HCT116 (cell line): ENCODE data around the gene NEB. TPM values are rescaled to one million over a fixed set of nuclear protein-coding genes. Genes with fewer than 3 reads are reported as not detected.
A peak's percentile ranks its signal among the peaks of the same experiment; 100 is the strongest.

Experiments
- ATAC-seq: fragments of 200-7000 bp; cut with Tn5 transposase; 2 replicates; pipeline ENCODE4 v1.9.1; 2020; ENCODE audit warnings: mild to moderate bottlenecking, moderate library complexity
- BruUV-seq: library from RNA; stranded (reverse); fragments of 400-500 nt; replicated peaks from 2 replicates; lab custom pipeline; 2021; lab: Mats Ljungman, UMichigan
- CTCF ChIA-PET: fragments of 300-600 bp; sonication (Branson Sonifier 250); formaldehyde crosslinking; loops from one replicate; lab custom pipeline; 2021; ENCODE audit warnings: antibody characterized with exemption; lab: Charles Lee
- POLR2A ChIA-PET: fragments of 300-600, 350-600 bp; sonication (Branson Sonifier 250); formaldehyde crosslinking; loops from one replicate; lab custom pipeline; 2021; ENCODE audit warnings: antibody characterized with exemption; lab: Charles Lee
- RAD21 ChIA-PET, 2 experiments: fragments of 300-600 bp; sonication (Branson Sonifier 250); formaldehyde crosslinking; loops; one replicate each; lab custom pipeline; 2023; ENCODE audit warnings: low total read pairs in 2 of 2; ENCODE audit not compliant: uncharacterized antibody in 2 of 2, unreplicated experiment in 2 of 2, low non-redundant PET in 1 of 2; lab: Charles Lee
- DNase-seq: peaks from one replicate; pipeline ENCODE4 v3.0.0-alpha.2; 2010; ENCODE audit warnings: low read depth, low spot score
- H2AFZ ChIP-seq: fragments of 200-600 bp; shearing (Covaris generic), sonication (generic); 2 replicates; pipeline ENCODE4 v1.6.1; 2017; ENCODE audit warnings: low read depth, mixed run types, mixed read lengths, antibody characterized with exemption, low read length; ENCODE audit not compliant: poor library complexity, severe bottlenecking
- H3K27ac ChIP-seq: 2 replicates; pipeline ENCODE4 v1.5.1; 2012; ENCODE audit warnings: low read depth, low read length
- H3K27me3 ChIP-seq: fragments of 200-600 bp; sonication (generic); 2 replicates; pipeline ENCODE4 v1.6.1; 2016; ENCODE audit warnings: mixed run types, low read length, mixed read lengths; ENCODE audit not compliant: insufficient read depth
- H3K36me3 ChIP-seq, 2 experiments: fragments of 200-500 bp in 1 of 2; fragments of 200-600 bp in 1 of 2; sonication (Bioruptor generic) in 1 of 2; sonication (generic) in 1 of 2; 2 replicates each; pipeline versions ENCODE4 v1.5.1 to v1.6.1; 2014 to 2016; ENCODE audit warnings: low read length in 2 of 2, inconsistent platforms in 1 of 2, mixed read lengths in 1 of 2, mixed run types in 1 of 2; ENCODE audit not compliant: insufficient read depth in 2 of 2, control insufficient read depth in 1 of 2
- H3K4me1 ChIP-seq, 2 experiments: fragments of 200-600 bp in 1 of 2; sonication (generic) in 1 of 2; 2 replicates each; pipeline versions ENCODE4 v1.5.1 to v1.6.1; 2012 to 2017; ENCODE audit warnings: low read length in 2 of 2, inconsistent platforms in 1 of 2, mild to moderate bottlenecking in 1 of 2, mixed read lengths in 1 of 2, mixed run types in 1 of 2, moderate library complexity in 1 of 2; ENCODE audit not compliant: insufficient read depth in 2 of 2, control insufficient read depth in 1 of 2
- H3K4me2 ChIP-seq: fragments of 200-600 bp; sonication (generic); 2 replicates; pipeline ENCODE4 v1.6.1; 2017; ENCODE audit warnings: mixed run types, low read length, mixed read lengths
- H3K4me3 ChIP-seq, 2 experiments: fragments of 200-600 bp in 1 of 2; sonication (generic) in 1 of 2; replicated peaks in 1 of 2; 2 replicates each; pipeline ENCODE4 v1.5.1; 2011 to 2016; ENCODE audit warnings: low read length in 2 of 2, control low read depth in 1 of 2, low read depth in 1 of 2, mild to moderate bottlenecking in 1 of 2, mixed read lengths in 1 of 2, mixed run types in 1 of 2
- H3K79me2 ChIP-seq: fragments of 200-600 bp; sonication (generic); 2 replicates; pipeline ENCODE4 v1.6.1; 2017; ENCODE audit warnings: mild to moderate bottlenecking, mixed run types, low read length, moderate library complexity, mixed read lengths; ENCODE audit not compliant: insufficient read depth
- H3K9ac ChIP-seq: fragments of 200-600 bp; sonication (generic); 2 replicates; pipeline ENCODE4 v1.6.1; 2016; ENCODE audit warnings: low read length, mixed read lengths
- H3K9me2 ChIP-seq: fragments of 200-600 bp; sonication (generic), shearing (Covaris generic); 2 replicates; pipeline ENCODE4 v1.6.1; 2017; ENCODE audit warnings: mixed run types, mild to moderate bottlenecking, moderate library complexity; ENCODE audit not compliant: insufficient read depth
- H3K9me3 ChIP-seq, 2 experiments: fragments of 200-500 bp in 1 of 2; fragments of 200-600 bp in 1 of 2; sonication (Bioruptor generic) in 1 of 2; sonication (generic) in 1 of 2; 2 replicates each; pipeline ENCODE4 v1.6.1; 2014 to 2017; ENCODE audit warnings: low read length in 2 of 2, mixed read lengths in 2 of 2, inconsistent platforms in 1 of 2, low read depth in 1 of 2, mild to moderate bottlenecking in 1 of 2, mixed run types in 1 of 2, moderate library complexity in 1 of 2; ENCODE audit not compliant: control insufficient read depth in 1 of 2, insufficient read depth in 1 of 2
- H4K20me1 ChIP-seq: fragments of 200-600 bp; sonication (generic), shearing (Covaris generic); 2 replicates; pipeline ENCODE4 v1.6.1; 2017; ENCODE audit warnings: mixed run types, mild to moderate bottlenecking, moderate library complexity; ENCODE audit not compliant: insufficient read depth
- ELF1 ChIP-seq: IDR thresholded peaks from 2 replicates; pipeline ENCODE4 v1.6.1; 2012; ENCODE audit warnings: low read depth, borderline replicate concordance
- RAD21 ChIP-seq: IDR thresholded peaks from 2 replicates; pipeline ENCODE4 v1.6.1; 2012; ENCODE audit warnings: low read depth, mild to moderate bottlenecking
- SIN3A ChIP-seq: IDR thresholded peaks from 2 replicates; pipeline ENCODE4 v1.6.1; 2012; ENCODE audit warnings: low read depth
- ZNF274 ChIP-seq: fragments of 200-500 bp; sonication (Bioruptor generic); IDR thresholded peaks from 2 replicates; pipeline ENCODE4 v1.6.1; 2014; ENCODE audit warnings: mild to moderate bottlenecking, low read depth, low read length, inconsistent platforms
- intact Hi-C: fragments of 100-400 bp; cut with micrococcal nuclease; formaldehyde crosslinking; loops from 2 replicates; pipeline ENCODE4 v1.10.0; 2022
- total RNA-seq: library from RNA; stranded (reverse); gene quantifications from one replicate; pipeline ENCODE4 v1.2.1, GENCODE V29; 2021; ENCODE audit not compliant: unreplicated experiment
- TF ChIP-seq, protein P1 (sequence below), 3 experiments: fragments of 200-600 bp in 1 of 3; sonication (generic) in 1 of 3; IDR thresholded peaks in 2 of 3; conservative IDR thresholded peaks in 1 of 3; 2 replicates each; pipeline ENCODE4 v1.5.1; 2012 to 2017; ENCODE audit warnings: low read depth in 2 of 3, low read length in 2 of 3, antibody characterized with exemption in 1 of 3, borderline replicate concordance in 1 of 3, control low read depth in 1 of 3, mild to moderate bottlenecking in 1 of 3, mixed read lengths in 1 of 3, mixed run types in 1 of 3, moderate library complexity in 1 of 3; ENCODE audit not compliant: insufficient read depth in 1 of 3

Gene NEB
- total RNA-seq, 1 experiment from 2014 or later, result 0.34 TPM

DNA sequence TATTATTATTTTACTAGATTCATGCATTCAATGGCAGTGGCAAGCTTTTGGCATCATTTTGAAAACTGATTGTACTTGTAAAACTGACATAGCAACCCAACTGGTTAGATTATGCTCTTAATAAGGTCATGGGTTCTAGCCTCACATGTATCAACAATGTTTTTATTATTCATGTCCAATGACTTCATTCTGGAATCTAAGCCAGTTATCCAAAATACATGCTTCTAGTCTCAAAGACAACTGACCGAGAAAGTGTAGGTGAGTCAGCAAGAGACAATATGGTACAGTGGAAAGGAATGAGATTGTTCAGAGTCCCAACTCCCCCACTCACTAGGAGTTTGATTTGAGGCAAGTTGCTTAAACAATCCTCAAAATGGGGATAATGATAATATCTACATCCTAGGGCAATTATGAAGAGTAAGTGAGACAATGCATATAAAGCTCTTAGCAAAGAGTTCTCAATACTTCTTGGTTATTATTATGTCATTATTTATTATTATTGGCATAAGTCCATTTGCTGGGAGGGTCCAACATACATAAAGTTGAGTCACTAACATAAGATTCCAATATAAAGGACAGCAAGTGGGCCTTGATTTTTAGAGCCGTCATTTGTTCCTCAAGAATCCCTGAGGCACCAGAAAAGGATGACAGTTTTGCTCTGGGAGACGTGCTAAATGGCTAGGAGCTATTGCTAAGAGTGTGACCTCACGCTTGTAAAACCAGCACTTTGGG lies 99.4 kb downstream of the NEB start:
- H2AFZ ChIP-seq, result no peak overlapping the region
- ChIA-PET POLR2A (interaction anchor here (0.7 kb wide), 1 partner anchor 318 kb away, joined by 3 read pairs; no protein-coding TSS in a partner anchor), RAD21 (no interaction called here), CTCF (no interaction called here)
- H3K36me3 ChIP-seq, result no peaks in the 10 kb centered on the region
- H3K4me2 ChIP-seq, result no peak overlapping the region
- no peaks in the 10 kb centered on the region for H3K79me2 ChIP-seq
- no peaks in the 10 kb centered on the region for H4K20me1 ChIP-seq
- BruUV-seq, result no TSS peak
- intact Hi-C loops, result no loop called here
- no peak for DNase-seq
- H3K27ac ChIP-seq, result no peak overlapping the region
- no peaks in the 10 kb centered on the region for H3K9me3 ChIP-seq
- no peak for TF ChIP-seq SIN3A
- H3K9me2 ChIP-seq, result no peaks in the 10 kb centered on the region
- no peak for ATAC-seq
- H3K27me3 ChIP-seq, result no peaks in the 10 kb centered on the region
- H3K9ac ChIP-seq, result no peak overlapping the region
- H3K4me3 ChIP-seq, result no peak overlapping the region
- H3K4me1 ChIP-seq, result no peaks in the 10 kb centered on the region

DNA sequence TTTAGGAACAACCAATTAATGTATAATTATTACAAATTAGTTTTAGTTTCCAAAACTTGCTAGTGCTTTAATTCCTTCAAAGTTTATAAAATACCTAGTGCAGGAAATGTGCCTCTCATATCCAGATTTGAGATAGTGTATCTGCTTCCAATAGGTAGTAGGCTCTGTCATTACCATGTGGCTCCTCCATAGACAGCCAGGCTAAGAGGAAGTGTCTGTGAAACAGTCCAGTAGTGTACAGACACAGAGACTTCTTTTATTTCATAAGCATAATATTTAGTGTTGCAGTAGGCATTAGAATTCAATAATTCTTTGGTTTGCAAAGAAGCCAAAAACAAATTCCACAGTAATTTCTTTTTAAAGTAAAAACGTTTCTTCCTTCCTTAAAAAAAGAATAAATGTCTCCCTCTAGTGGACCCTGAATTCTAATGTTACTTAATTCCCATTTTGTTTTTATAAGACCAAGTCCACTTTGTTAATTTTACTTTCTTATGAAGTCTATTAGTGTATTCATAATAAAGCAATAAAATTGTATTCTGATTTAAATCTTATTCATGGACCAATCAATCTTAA lies 101.2 kb downstream of the NEB start:
- POLR2A ChIA-PET, result no interaction called here
- RAD21 ChIA-PET, result no interaction called here
- intact Hi-C loops, result no loop called here
- Histone ChIP-seq H2AFZ (peak overlapping the region; percentile 91), H3K9ac (no peak overlapping the region), H4K20me1 (no peaks in the 10 kb centered on the region), H3K4me2 (no peak overlapping the region), H3K27me3 (no peaks in the 10 kb centered on the region), H3K36me3 (no peaks in the 10 kb centered on the region), H3K27ac (no peak overlapping the region)
- peak; percentile 3 for DNase-seq
- CTCF ChIA-PET, result no interaction called here
- TF ChIP-seq ELF1 (0 out of 2 replicates have a peak, but pooled peaks have one; percentile 10), ZNF274 (no peak), RAD21 (peak; percentile 38)
- TF ChIP-seq, protein P1, sequence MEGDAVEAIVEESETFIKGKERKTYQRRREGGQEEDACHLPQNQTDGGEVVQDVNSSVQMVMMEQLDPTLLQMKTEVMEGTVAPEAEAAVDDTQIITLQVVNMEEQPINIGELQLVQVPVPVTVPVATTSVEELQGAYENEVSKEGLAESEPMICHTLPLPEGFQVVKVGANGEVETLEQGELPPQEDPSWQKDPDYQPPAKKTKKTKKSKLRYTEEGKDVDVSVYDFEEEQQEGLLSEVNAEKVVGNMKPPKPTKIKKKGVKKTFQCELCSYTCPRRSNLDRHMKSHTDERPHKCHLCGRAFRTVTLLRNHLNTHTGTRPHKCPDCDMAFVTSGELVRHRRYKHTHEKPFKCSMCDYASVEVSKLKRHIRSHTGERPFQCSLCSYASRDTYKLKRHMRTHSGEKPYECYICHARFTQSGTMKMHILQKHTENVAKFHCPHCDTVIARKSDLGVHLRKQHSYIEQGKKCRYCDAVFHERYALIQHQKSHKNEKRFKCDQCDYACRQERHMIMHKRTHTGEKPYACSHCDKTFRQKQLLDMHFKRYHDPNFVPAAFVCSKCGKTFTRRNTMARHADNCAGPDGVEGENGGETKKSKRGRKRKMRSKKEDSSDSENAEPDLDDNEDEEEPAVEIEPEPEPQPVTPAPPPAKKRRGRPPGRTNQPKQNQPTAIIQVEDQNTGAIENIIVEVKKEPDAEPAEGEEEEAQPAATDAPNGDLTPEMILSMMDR (IDR thresholded peaks at IDR 0.05 in 2 of 3, conservative IDR thresholded peaks at IDR 0.05 in 1 of 3; ENCODE audit: borderline replicate concordance in 1 of 3, insufficient read depth in 1 of 3, low read depth in 2 of 3, low read length in 2 of 3), result peak in 2 of 3 experiments; percentile 26 to 58; a peak in 3 of 6 replicates
- TF ChIP-seq, all 23 proteins: peak for 3
- Histone ChIP-seq H3K79me2 (no peaks in the 10 kb centered on the region), H3K4me1 (no peaks in the 10 kb centered on the region), H3K9me3 (no peaks in the 10 kb centered on the region), H3K9me2 (no peaks in the 10 kb centered on the region), H3K4me3 (no peak overlapping the region)
- peak; percentile 73 for ATAC-seq
- BruUV-seq, result no TSS peak
